Measurements from ENCODE around the gene MPG.
"Not testable (repeated sequence)": the region's sequence is repeated elsewhere in the genome, so short reads cannot be mapped to it uniquely, and the experiment has no call there.

The MPG gene

DNA sequence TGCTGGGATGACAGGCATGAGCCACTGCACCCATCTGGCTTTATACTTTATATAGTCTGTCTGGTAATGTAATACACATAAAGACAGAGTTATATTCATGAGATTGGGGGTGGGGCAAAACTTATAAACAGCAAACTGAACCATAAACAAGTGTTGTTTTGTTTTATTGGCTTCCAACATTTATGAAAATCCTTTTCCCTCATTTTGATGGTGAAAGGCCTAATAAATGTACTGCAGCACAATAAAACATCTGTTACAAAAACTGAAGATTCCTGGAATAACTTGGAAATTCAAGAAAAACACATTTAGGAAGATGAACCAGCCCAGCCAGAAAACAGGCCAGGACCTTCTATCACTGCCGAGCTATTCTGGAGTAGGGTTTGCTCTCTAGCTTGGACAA, 44.3 kb downstream of the MPG start:
- TF ChIP-seq, protein P1, sequence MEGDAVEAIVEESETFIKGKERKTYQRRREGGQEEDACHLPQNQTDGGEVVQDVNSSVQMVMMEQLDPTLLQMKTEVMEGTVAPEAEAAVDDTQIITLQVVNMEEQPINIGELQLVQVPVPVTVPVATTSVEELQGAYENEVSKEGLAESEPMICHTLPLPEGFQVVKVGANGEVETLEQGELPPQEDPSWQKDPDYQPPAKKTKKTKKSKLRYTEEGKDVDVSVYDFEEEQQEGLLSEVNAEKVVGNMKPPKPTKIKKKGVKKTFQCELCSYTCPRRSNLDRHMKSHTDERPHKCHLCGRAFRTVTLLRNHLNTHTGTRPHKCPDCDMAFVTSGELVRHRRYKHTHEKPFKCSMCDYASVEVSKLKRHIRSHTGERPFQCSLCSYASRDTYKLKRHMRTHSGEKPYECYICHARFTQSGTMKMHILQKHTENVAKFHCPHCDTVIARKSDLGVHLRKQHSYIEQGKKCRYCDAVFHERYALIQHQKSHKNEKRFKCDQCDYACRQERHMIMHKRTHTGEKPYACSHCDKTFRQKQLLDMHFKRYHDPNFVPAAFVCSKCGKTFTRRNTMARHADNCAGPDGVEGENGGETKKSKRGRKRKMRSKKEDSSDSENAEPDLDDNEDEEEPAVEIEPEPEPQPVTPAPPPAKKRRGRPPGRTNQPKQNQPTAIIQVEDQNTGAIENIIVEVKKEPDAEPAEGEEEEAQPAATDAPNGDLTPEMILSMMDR (IDR thresholded peaks at IDR 0.05; ENCODE audit: extremely low read depth, missing control alignments), result no peak
- no peak for DNase-seq (ENCODE audit: low spot score)

DNA sequence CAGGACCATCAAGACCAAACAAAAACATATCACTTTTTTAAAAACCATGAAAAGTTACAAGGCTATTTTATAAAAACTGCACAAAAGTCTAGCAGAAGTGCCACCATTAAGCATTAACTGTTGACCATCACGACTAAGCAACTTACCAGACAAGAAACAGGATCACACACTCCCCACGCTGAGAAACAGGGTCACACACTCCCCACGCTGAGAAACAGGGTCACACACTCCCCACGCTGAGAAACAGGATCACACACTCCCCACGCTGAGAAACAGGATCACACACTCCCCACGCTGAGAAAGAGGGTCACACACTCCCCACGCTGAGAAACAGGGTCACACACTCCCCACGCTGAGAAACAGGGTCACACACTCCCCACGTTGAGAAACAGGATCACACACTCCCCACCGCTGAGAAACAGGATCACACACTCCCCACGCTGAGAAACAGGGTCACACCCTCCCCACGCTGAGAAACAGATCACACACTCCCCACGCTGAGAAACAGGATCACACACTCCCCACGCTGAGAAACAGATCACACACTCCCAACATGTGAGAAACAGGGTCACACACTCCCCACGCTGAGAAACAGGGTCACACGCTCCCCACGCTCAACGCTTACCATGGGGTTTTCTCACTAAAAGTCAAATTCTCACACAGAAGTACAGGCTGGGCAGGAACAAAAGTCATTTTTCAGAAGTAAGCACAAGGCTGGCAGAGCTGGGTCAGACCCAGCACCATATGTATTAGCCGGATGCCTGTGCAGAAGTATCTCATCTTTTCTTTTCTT, 45.7 kb downstream of the MPG start:
- not testable (repeated sequence) for DNase-seq (ENCODE audit: low spot score)

DNA sequence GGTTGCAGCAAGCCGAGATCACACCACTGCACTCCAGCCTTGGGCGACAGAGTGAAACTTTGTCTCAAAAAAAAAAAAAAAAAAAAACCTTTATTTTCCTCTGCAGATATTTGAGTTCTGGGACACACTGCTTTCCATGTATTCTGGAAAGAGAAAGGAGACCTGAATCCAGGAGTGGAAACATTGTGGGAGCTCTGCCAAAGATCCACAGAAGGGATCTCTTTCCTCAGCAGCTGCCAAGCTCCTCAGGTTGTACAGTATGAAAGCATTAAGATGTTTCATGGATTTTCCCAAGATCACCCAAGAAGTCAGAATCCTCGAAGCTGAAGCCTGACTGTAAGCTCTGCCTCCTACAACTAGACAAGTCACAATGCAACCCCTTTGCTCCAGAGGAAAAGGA, 47.0 kb downstream of the MPG start:
- DNase-seq (ENCODE audit: low spot score), result no peak
- TF ChIP-seq, protein P1 (IDR thresholded peaks at IDR 0.05; ENCODE audit: extremely low read depth, missing control alignments), result no peak

DNA sequence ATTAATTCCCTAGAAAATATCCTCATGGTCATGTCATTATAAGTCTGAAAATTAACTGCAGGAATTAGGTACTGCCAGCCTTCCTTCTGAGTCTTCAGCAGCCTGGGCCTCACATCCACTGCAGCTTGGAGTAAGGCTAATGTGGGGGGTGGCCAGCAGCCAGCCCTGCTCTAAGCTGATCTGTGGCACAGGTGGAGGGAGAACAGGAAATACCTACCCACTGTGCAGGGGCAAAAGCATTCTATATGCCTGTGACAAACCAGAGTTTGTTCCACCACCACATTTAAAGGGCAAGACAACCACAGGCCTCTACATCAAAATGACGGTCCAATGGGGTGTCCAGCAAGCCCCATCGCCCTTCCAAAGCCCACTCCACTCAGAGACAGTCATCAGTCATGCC, 51.0 kb downstream of the MPG start:
- TF ChIP-seq, protein P1 (IDR thresholded peaks at IDR 0.05; ENCODE audit: extremely low read depth, missing control alignments), result no peak
- no peak for DNase-seq (ENCODE audit: low spot score)

DNA sequence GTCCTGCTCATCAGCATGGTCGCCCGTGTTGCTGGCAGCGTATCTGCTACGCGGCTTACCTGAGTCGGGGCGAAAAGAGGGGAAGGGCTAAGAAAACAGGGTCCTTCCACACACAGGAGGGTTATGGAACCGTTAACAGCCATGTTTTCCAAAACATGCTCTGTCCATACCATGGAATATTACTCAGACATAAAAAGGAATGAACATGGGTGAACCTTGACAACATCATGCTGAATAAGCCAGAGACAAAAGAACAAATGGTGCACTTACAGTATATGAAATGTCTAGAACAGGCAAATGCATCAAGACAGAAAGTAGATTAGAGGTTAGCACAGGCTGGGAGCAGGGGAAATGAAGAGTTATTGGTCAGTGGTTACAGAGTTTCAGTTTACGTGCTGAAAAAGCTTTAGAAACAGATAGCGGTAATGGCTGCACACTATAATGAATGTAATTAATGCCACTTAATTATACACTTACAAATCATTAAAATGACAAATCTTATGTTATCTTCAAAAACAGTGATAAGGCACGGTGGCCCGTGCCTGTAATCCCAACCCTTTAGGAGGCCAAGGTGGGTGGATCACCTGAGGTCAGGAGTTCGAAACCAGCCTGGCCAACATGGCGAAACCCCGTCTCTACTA, 52.6 kb downstream of the MPG start:
- DNase-seq (ENCODE audit: low spot score), result no peak
- TF ChIP-seq, protein P1 (IDR thresholded peaks at IDR 0.05; ENCODE audit: extremely low read depth, missing control alignments), result no peak

DNA sequence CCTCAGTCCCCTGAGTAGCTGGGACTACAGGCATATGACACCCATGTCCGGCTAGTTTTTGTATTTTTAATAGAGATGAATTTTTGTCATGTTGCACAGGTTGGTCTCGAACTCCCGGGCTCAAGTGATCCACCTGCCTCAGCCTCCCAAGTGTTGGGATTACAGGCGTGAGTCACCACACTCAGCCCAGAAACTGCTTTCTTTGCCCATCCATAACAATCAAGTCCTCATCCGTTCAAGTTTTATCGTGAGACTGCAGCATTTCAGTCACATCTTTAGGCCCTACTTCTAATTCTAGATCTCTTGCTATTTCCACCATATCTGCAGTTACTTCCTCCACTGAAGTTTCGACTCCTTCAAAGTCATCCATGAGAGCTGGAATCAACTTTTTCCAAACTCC, 54.1 kb downstream of the MPG start:
- TF ChIP-seq, protein P1 (IDR thresholded peaks at IDR 0.05; ENCODE audit: extremely low read depth, missing control alignments), result no peak
- no peak for DNase-seq (ENCODE audit: low spot score)

DNA sequence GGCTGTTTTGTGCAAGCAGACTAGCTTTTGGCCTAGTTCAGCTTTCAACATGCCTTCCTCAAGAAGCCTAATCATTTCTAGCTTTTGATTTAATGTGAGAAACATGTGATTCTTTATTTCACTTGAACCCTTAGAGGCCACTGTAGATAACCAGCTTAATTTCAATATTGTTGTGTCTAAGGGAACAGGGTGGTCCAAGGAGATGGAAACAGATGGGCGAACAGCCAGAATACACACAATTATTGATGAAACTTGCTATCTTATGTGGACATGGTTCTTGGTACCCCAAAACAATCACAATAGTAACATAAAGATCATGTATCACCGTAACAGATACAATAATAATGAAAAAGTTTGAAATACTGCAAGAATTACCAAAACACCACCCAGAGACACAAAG, 55.7 kb downstream of the MPG start:
- DNase-seq (ENCODE audit: low spot score), result no peak

More for the DNA sequence above, 55.7 kb downstream of the MPG start:
- TF ChIP-seq, protein P1 (IDR thresholded peaks at IDR 0.05; ENCODE audit: extremely low read depth, missing control alignments), result no peak
